Endodermal cell (in vitro differentiated cells): ENCODE results near the gene ARL3. TPM values are rescaled to one million over a fixed set of nuclear protein-coding genes. Genes with fewer than 3 reads are reported as not detected.
A peak's percentile ranks its signal among the peaks of the same experiment; 100 is the strongest.

Experiments
- DNase-seq: peaks from one replicate; pipeline ENCODE4 v3.0.0-alpha.2; 2017
- H3K27ac ChIP-seq: 2 replicates; pipeline ENCODE4 v1.5.1; 2013; ENCODE audit warnings: mild to moderate bottlenecking, low read depth, low read length, moderate library complexity
- H3K27me3 ChIP-seq: 2 replicates; pipeline ENCODE4 v1.6.1; 2013; ENCODE audit warnings: mild to moderate bottlenecking, low read length, moderate library complexity; ENCODE audit not compliant: insufficient read depth, control insufficient read depth, poor library complexity, severe bottlenecking
- H3K36me3 ChIP-seq: 2 replicates; pipeline ENCODE4 v1.7.0; 2013; ENCODE audit warnings: mild to moderate bottlenecking, low read length, moderate library complexity; ENCODE audit not compliant: control insufficient read depth, insufficient read depth
- H3K4me1 ChIP-seq: one replicate; pipeline ENCODE4 v1.7.0; 2013; ENCODE audit warnings: low read length; ENCODE audit not compliant: control insufficient read depth, insufficient read depth
- H3K4me3 ChIP-seq: 2 replicates; pipeline ENCODE4 v1.5.1; 2013; ENCODE audit warnings: mild to moderate bottlenecking, low read length, moderate library complexity
- H3K9ac ChIP-seq: 2 replicates; pipeline ENCODE4 v1.6.1; 2013; ENCODE audit warnings: mild to moderate bottlenecking, low read length, moderate library complexity; ENCODE audit not compliant: poor library complexity, severe bottlenecking; ENCODE audit errors: extremely low read depth
- H3K9me3 ChIP-seq: 2 replicates; pipeline ENCODE4 v1.6.1; 2013; ENCODE audit warnings: mild to moderate bottlenecking, low read length, moderate library complexity; ENCODE audit not compliant: control insufficient read depth
- H3K27ac Mint-ChIP-seq: 2 replicates; pipeline ENCODE4 v1.8.0; 2020; ENCODE audit warnings: mixed read lengths
- H3K27me3 Mint-ChIP-seq: 2 replicates; pipeline ENCODE4 v1.8.0; 2021; ENCODE audit warnings: mild to moderate bottlenecking, mixed read lengths; ENCODE audit not compliant: insufficient read depth
- H3K36me3 Mint-ChIP-seq: 2 replicates; pipeline ENCODE4 v1.8.0; 2020; ENCODE audit warnings: low read depth, mixed read lengths
- H3K4me1 Mint-ChIP-seq: 2 replicates; pipeline ENCODE4 v1.8.0; 2020; ENCODE audit warnings: mixed read lengths
- H3K4me3 Mint-ChIP-seq: 2 replicates; pipeline ENCODE4 v1.8.0; 2020; ENCODE audit warnings: mild to moderate bottlenecking, moderate library complexity, mixed read lengths
- H3K9me3 Mint-ChIP-seq: 2 replicates; pipeline ENCODE4 v1.8.0; 2020; ENCODE audit warnings: mild to moderate bottlenecking, mixed read lengths
- CTCF ChIP-seq: fragments of 200-600 bp; sonication (generic); conservative IDR thresholded peaks from 2 replicates; pipeline ENCODE4 v1.5.0; 2021; ENCODE audit warnings: antibody characterized with exemption, mild to moderate bottlenecking
- WGBS, 2 experiments: methylation state at CpG; one replicate each; pipeline versions ENCODE4 v1.1.5 to v1.1.7; 2013; ENCODE audit warnings: missing lambda C conversion rate in 2 of 2, mixed read lengths in 1 of 2; ENCODE audit not compliant: insufficient coverage in 1 of 2, insufficient read length in 1 of 2; 5-methylcytosine and 5-hydroxymethylcytosine counted together
- total RNA-seq, 2 donors: library from RNA; stranded (reverse); fragmentation: NEBNext Ultra II Directional in 1 of 2; extraction: Animal tissue kit (Norgen Biotek cat#: 25700) in 1 of 2; gene quantifications; 2 replicates in 1 of 2; 3 replicates in 1 of 2; pipeline ENCODE4 v1.2.1, GENCODE V29; 2021

ARL3 gene
- total RNA-seq, 2 donors from 2014 or later, result 20.3 to 25.6 TPM

DNA sequence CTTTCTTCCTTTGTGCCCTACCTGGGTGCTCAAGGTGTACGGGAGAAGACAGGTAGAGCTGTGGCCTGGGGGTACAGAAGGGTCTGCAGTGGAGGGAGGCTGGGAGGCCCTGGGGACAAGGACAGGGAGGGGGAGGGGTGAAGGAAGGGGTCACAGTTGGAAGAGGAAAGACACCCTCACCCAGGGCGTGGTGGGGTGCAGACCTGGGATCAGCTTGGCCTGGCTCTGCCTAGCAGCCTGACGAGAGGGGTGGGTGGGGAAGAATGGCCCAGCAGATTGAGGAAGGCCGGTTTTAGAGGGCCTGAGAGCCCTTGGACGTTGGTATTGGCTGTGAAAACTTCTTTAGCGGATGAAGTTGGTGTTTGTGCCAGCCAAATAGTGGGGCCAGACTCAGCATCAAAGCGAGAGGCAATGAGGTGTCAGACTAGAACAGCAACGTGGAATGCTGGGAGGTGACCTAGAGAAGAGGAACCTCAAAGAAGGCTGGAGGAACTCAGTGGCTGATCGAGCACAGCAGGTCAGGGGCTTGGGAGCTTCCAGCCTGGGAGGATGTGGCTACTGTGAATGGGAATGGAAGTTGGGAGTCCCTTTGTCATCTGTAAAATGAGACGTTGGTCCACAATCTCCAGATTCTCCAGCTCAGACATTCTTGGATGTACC lies 88.0 kb downstream of the ARL3 start:
- Mint-ChIP-seq H3K4me3 (no peak overlapping the region), H3K4me1 (peaks cover 60% of the 10 kb centered on the region), H3K9me3 (peaks cover 5% of the 10 kb centered on the region), H3K27ac (peak overlapping the region; percentile 80), H3K27me3 (no peaks in the 10 kb centered on the region), H3K36me3 (peaks cover 10% of the 10 kb centered on the region)
- TF ChIP-seq CTCF, result no peak
- WGBS, 2 experiments, result 89 to 90% methylated on average over 8 to 10 of the region's 10 CpGs
- H3K27me3 ChIP-seq, result no peaks in the 10 kb centered on the region
- H3K4me3 ChIP-seq, result no peak overlapping the region
- H3K9me3 ChIP-seq, result no peaks in the 10 kb centered on the region
- DNase-seq, result peak; percentile 58
- H3K27ac ChIP-seq, result no peak overlapping the region
- H3K36me3 ChIP-seq, result no peaks in the 10 kb centered on the region
- H3K4me1 ChIP-seq, result peaks cover 24% of the 10 kb centered on the region
- H3K9ac ChIP-seq, result no peak overlapping the region

DNA sequence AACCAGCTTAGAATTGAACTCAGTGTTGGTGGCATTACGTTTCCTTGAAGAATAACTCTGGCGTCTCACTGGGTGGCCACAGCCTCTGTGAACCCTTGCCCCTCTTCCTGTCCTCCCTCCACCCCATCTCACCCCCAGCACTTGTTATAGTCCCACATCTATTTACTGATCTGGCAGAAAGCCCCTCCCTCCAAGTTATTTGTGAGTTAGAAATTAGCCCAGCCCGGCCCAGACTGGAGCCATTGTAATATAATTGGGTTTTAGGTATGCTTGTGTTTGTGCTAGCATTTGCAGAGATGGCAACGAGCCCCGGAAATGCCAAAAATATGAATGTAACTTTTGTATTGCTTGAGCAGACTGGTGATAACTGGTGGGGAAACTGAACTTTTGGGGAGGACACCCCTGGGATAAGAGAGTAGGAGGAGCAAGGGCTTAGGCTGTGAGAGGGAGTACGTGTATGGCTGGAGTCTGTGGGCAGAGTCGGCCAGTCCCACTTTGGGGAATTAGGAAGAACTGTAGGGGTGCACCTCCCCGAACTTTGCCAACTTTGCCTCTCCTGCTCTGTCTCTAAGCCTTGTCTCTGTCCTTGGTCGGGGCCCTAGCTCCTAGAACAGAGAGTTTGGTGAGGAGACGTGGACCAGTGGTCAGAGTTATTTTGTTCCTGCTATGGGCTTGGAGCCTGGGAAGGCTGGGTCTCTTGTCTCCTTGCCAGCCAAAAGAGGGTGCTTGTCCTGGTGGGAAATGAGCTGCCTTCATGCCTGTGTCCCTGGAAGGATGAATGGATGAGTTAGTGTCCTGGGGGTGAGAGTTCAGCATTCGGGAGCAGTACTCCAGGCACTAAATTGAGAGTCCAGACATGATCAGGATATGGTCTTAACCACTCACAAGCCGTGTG lies 89.2 kb downstream of the ARL3 start:
- 94 to 97% methylated on average over 8 to 12 of the region's 12 CpGs for WGBS, 2 experiments
- no peak overlapping the region for H3K27ac ChIP-seq
- no peak overlapping the region for H3K4me3 Mint-ChIP-seq
- H3K4me1 ChIP-seq, result peaks cover 24% of the 10 kb centered on the region
- no peak overlapping the region for H3K4me3 ChIP-seq
- H3K27ac Mint-ChIP-seq, result peak overlapping the region; percentile 80
- H3K4me1 Mint-ChIP-seq, result peaks cover 54% of the 10 kb centered on the region
- H3K27me3 ChIP-seq, result no peaks in the 10 kb centered on the region
- H3K9me3 ChIP-seq, result no peaks in the 10 kb centered on the region
- H3K9me3 Mint-ChIP-seq, result peaks cover 5% of the 10 kb centered on the region
- no peak for DNase-seq
- no peaks in the 10 kb centered on the region for H3K36me3 ChIP-seq
- TF ChIP-seq CTCF, result no peak
- H3K9ac ChIP-seq, result no peak overlapping the region
- H3K36me3 Mint-ChIP-seq, result peaks cover 8% of the 10 kb centered on the region
- H3K27me3 Mint-ChIP-seq, result no peaks in the 10 kb centered on the region

DNA sequence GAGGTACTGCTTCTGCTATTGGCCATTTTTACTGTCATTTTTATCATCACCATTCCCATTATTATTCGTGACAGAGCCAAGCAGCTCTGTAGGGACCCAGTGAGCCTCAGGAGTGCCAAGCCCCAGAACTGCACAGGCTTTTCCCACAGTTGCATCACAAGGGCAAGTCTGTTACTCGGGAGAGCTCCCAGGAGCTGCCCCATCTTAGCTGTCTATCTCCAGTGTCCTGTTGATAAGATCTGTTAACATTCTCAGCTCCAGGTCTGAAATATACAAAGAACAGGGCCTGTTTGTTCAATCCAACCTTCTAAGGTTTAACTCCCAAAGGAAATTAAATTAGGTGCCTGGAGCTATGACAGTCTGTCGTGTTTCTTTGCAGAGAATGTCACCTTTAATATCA lies 90.1 kb downstream of the ARL3 start:
- Histone ChIP-seq H3K4me1 (peaks cover 16% of the 10 kb centered on the region), H3K9me3 (no peaks in the 10 kb centered on the region), H3K27me3 (no peaks in the 10 kb centered on the region), H3K4me3 (no peak overlapping the region), H3K27ac (peak overlapping the region; percentile 49), H3K36me3 (no peaks in the 10 kb centered on the region), H3K9ac (no peak overlapping the region)
- Mint-ChIP-seq H3K36me3 (peaks cover 8% of the 10 kb centered on the region), H3K27ac (no peak overlapping the region), H3K27me3 (no peaks in the 10 kb centered on the region), H3K9me3 (peaks cover 5% of the 10 kb centered on the region), H3K4me1 (peaks cover 46% of the 10 kb centered on the region), H3K4me3 (no peak overlapping the region)
- WGBS, 2 experiments, result 84 to 90% methylated on average over 2 to 3 of the region's 3 CpGs
- no peak for TF ChIP-seq CTCF
- no peak for DNase-seq

Other genes starting within 250 kb of the ARL3 start
- 100 to 1,000 TPM in 1 of 2 donors, 10 to 100 TPM in 1; 91.6 to 114 TPM for gene ACTR1A, start 211.7 kb downstream of the ARL3 start, total RNA-seq
- 10 to 100 TPM; 19.1 to 20.6 TPM for gene SUFU, start 210.4 kb downstream of the ARL3 start, total RNA-seq
- 10 to 100 TPM; 27.7 to 32.7 TPM for gene TRIM8, start 69.9 kb downstream of the ARL3 start, total RNA-seq
- 10 to 100 TPM; 30.5 to 32.9 TPM for gene SFXN2, start 239 bp upstream of the ARL3 start, total RNA-seq
- 10 to 100 TPM; 23.5 to 25.8 TPM for gene WBP1L, start 29.6 kb upstream of the ARL3 start, total RNA-seq
- not detected for gene CYP17A1, start 123.0 kb upstream of the ARL3 start, total RNA-seq
- 1 to 10 TPM; 5.0 to 5.7 TPM for gene BORCS7, start 139.9 kb upstream of the ARL3 start, total RNA-seq
- gene AS3MT, start 155.1 kb upstream of the ARL3 start, total RNA-seq, result 10 to 100 TPM; 10.2 to 20.9 TPM
- 10 to 100 TPM; 14.7 to 17.9 TPM for gene CNNM2, start 203.9 kb upstream of the ARL3 start, total RNA-seq